ENCODE measurements around the gene SLC24A3. TPM values are rescaled to one million over a fixed set of nuclear protein-coding genes. Genes with fewer than 3 reads are reported as not detected.

The SLC24A3 gene
- total RNA-seq, 1 experiment from 2014 or later = 0.14 TPM

DNA sequence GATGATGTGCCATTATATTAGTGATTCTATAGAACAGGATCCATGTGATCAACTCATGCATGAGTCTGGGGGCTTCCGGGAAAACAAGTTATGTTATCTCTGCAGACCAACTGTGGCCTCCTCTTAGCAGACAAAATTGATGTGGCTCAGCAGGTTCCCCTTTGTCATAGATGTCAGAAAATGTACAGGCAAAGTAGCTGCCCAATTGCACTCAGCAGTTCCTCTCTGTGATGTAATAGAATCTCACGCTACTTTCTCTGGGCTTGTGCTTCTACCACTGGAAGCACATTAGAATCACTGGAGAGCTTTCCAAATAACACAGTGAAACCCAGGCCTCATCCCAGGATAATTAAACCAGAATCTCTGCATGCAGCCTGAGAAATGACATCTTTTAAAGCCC is 253.1 kb downstream of the SLC24A3 start:
- no peaks in the 10 kb centered on the region for H3K4me1 ChIP-seq
- DNase-seq = no peak

GRCh38 chr20:19466206-19466928 is 253.9 kb downstream of the SLC24A3 start:
- BruUV-seq (replicated peaks) = no TSS peak
- Histone ChIP-seq H3K4me1 (no peaks in the 10 kb centered on the region), H3K4me3 (ENCODE audit: low read depth, low read length) (no peak overlapping the region), H3K27me3 (replicated peaks; ENCODE audit: control insufficient read depth, insufficient read depth, low read length) (no peaks in the 10 kb centered on the region), H3K9me3 (no peaks in the 10 kb centered on the region), H3K36me3 (ENCODE audit: control insufficient read depth, insufficient read depth, low read length) (no peaks in the 10 kb centered on the region)
- DNase-seq = no peak
- TF ChIP-seq CTCF (IDR thresholded peaks at IDR 0.05; ENCODE audit: insufficient read depth in 1 of 2, low read depth in 1 of 2, low read length in 1 of 2, severe bottlenecking in 1 of 2, unreplicated experiment in 1 of 2) = no peak
- no peaks in the 10 kb centered on the region for H3K36me3 Mint-ChIP-seq (ENCODE audit: insufficient read depth, unreplicated experiment)
- peaks cover 20% of the 10 kb centered on the region for H3K27me3 Mint-ChIP-seq (ENCODE audit: insufficient read depth, unreplicated experiment)
- ChIA-PET POLR2A (no interaction called here), CTCF (interaction anchor here (0.6 kb wide), 1 partner anchor 171 kb away, joined by 4 read pairs; no protein-coding TSS in a partner anchor)
- H3K9me3 Mint-ChIP-seq (ENCODE audit: unreplicated experiment) = no peaks in the 10 kb centered on the region
- H3K4me1 Mint-ChIP-seq (ENCODE audit: low read depth, unreplicated experiment) = no peaks in the 10 kb centered on the region
- no peak overlapping the region for H3K4me3 Mint-ChIP-seq (ENCODE audit: unreplicated experiment)
- intact Hi-C loops (cut with micrococcal nuclease; ENCODE audit: unreplicated experiment) = no loop called here
- no peak overlapping the region for H3K27ac Mint-ChIP-seq (ENCODE audit: unreplicated experiment)

More for the DNA sequence above, 253.1 kb downstream of the SLC24A3 start:
- Mint-ChIP-seq H3K4me1 (ENCODE audit: low read depth, unreplicated experiment) (no peaks in the 10 kb centered on the region), H3K9me3 (ENCODE audit: unreplicated experiment) (no peaks in the 10 kb centered on the region), H3K36me3 (ENCODE audit: insufficient read depth, unreplicated experiment) (no peaks in the 10 kb centered on the region), H3K4me3 (ENCODE audit: unreplicated experiment) (no peak overlapping the region), H3K27me3 (ENCODE audit: insufficient read depth, unreplicated experiment) (peaks cover 19% of the 10 kb centered on the region), H3K27ac (ENCODE audit: unreplicated experiment) (no peak overlapping the region)
- Histone ChIP-seq H3K36me3 (ENCODE audit: control insufficient read depth, insufficient read depth, low read length) (no peaks in the 10 kb centered on the region), H3K9me3 (no peaks in the 10 kb centered on the region), H3K27me3 (replicated peaks; ENCODE audit: control insufficient read depth, insufficient read depth, low read length) (no peaks in the 10 kb centered on the region), H3K4me3 (ENCODE audit: low read depth, low read length) (no peak overlapping the region)
- TF ChIP-seq CTCF (IDR thresholded peaks at IDR 0.05; ENCODE audit: insufficient read depth in 1 of 2, low read depth in 1 of 2, low read length in 1 of 2, severe bottlenecking in 1 of 2, unreplicated experiment in 1 of 2) = no peak
- BruUV-seq (replicated peaks) = no TSS peak
- intact Hi-C loops (cut with micrococcal nuclease; ENCODE audit: unreplicated experiment) = no loop called here
- ChIA-PET POLR2A (no interaction called here), CTCF (interaction anchor here (0.6 kb wide), 1 partner anchor 170 kb away, joined by 4 read pairs; no protein-coding TSS in a partner anchor)

DNA sequence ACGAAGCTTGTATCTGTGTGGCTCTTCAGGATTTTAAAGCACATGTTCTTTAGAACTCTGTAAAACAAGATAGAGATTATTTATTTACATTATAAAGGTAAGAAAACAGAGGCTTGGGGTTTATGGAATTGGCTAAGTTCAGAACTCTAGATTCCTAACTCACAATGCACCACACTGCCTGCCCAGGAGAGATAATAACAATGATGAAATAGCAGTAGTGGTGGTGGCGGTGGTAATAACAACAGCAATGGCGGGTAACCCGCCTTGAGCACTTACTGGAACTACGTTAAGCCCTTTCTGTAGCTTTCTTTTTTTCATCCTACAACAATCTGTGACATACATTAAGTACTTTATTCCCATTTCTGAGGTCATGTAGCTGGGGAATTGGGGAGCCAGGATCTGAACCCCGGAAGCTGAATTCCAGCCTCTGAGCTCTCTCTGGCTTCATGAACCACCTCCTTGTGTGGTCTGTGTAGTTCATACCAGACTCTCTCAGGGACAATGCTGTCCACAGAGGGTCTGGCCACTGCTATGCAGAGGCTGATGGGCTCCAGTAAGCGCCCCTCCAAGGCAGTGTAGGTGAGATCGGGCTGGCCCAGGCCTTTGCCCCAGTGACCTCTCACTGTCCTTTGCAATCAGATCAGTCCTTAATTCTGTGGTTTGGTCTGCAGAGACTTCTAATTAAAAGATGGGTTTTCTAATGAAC is 260.9 kb downstream of the SLC24A3 start:
- no TSS peak for BruUV-seq (replicated peaks)
- Histone ChIP-seq H3K4me1 (no peaks in the 10 kb centered on the region), H3K27me3 (replicated peaks; ENCODE audit: control insufficient read depth, insufficient read depth, low read length) (no peaks in the 10 kb centered on the region), H3K9me3 (no peaks in the 10 kb centered on the region), H3K4me3 (ENCODE audit: low read depth, low read length) (no peak overlapping the region), H3K36me3 (ENCODE audit: control insufficient read depth, insufficient read depth, low read length) (no peaks in the 10 kb centered on the region)
- Mint-ChIP-seq H3K4me3 (ENCODE audit: unreplicated experiment) (no peak overlapping the region), H3K4me1 (ENCODE audit: low read depth, unreplicated experiment) (no peaks in the 10 kb centered on the region), H3K27ac (ENCODE audit: unreplicated experiment) (no peak overlapping the region), H3K36me3 (ENCODE audit: insufficient read depth, unreplicated experiment) (no peaks in the 10 kb centered on the region), H3K9me3 (ENCODE audit: unreplicated experiment) (no peaks in the 10 kb centered on the region), H3K27me3 (ENCODE audit: insufficient read depth, unreplicated experiment) (peaks cover 11% of the 10 kb centered on the region)
- ChIA-PET POLR2A (no interaction called here), CTCF (no interaction called here)
- intact Hi-C loops (cut with micrococcal nuclease; ENCODE audit: unreplicated experiment) = no loop called here
- no peak for DNase-seq
- no peak for TF ChIP-seq CTCF (IDR thresholded peaks at IDR 0.05; ENCODE audit: insufficient read depth in 1 of 2, low read depth in 1 of 2, low read length in 1 of 2, severe bottlenecking in 1 of 2, unreplicated experiment in 1 of 2)
